NB4 (cell line): ENCODE results near the gene MGRN1.

Experiments
- CTCF ChIP-seq: IDR thresholded peaks from one replicate; pipeline ENCODE4 v1.5.1; 2012; ENCODE audit warnings: low read depth, low read length
- TF ChIP-seq, protein P1 (sequence below): IDR thresholded peaks from 2 replicates; pipeline ENCODE4 v1.6.1; 2011; ENCODE audit warnings: low read depth, low read length

- TF ChIP-seq CTCF, result no peak
- TF ChIP-seq, protein P1, sequence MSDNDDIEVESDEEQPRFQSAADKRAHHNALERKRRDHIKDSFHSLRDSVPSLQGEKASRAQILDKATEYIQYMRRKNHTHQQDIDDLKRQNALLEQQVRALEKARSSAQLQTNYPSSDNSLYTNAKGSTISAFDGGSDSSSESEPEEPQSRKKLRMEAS, result no peak
These were observed 11.5 kb upstream of the MGRN1 start for GRCh38 chr16:4612977-4613635.
